Body of pancreas (tissue), 4 donors: ENCODE results near the gene HS6ST3. TPM values are rescaled to one million over a fixed set of nuclear protein-coding genes. Genes with fewer than 3 reads are reported as not detected.

Experiments used
- ATAC-seq: fragments of 150-250 bp; one replicate; pipeline ENCODE4 v1.9.1; 2016
- DNase-seq, 4 donors: peaks; one replicate each; pipeline ENCODE4 v3.0.0-alpha.2; 2019
- H3K27ac ChIP-seq, 4 donors: fragments of 200-600 bp; sonication (generic); 1 replicate in 3 of 4; 2 replicates in 1 of 4; pipeline versions ENCODE4 v1.5.1 to v1.6.1; 2016 to 2019; ENCODE audit warnings: mild to moderate bottlenecking in 1 of 4, mixed read lengths in 1 of 4, moderate library complexity in 1 of 4
- H3K27me3 ChIP-seq, 2 donors: fragments of 200-600 bp; sonication (generic); one replicate each; pipeline ENCODE4 v1.6.0; 2016; ENCODE audit warnings: mild to moderate bottlenecking in 1 of 2
- H3K36me3 ChIP-seq, 2 donors: fragments of 200-600 bp; sonication (generic); replicated peaks in 1 of 2; 2 replicates each; pipeline ENCODE4 v1.5.1; 2016; ENCODE audit warnings: low read depth in 2 of 2; ENCODE audit not compliant: insufficient read depth in 1 of 2
- H3K4me1 ChIP-seq: fragments of 200-600 bp; sonication (generic); one replicate; pipeline ENCODE4 v1.6.0; 2016
- H3K4me3 ChIP-seq, 2 donors: fragments of 200-600 bp; sonication (generic); 1 replicate in 1 of 2; 2 replicates in 1 of 2; pipeline ENCODE4 v1.5.1; 2016 to 2019
- H3K9me3 ChIP-seq, 3 donors: fragments of 200-600 bp; sonication (generic); 1 replicate in 2 of 3; 2 replicates in 1 of 3; pipeline ENCODE4 v1.5.1; 2016
- CTCF ChIP-seq, 7 experiments: fragments of 450-650 bp in 4 of 7; fragments of 200-600 bp in 3 of 7; sonication (generic) in 3 of 7; IDR thresholded peaks; one replicate each; pipeline ENCODE4 v1.5.1; 2016 to 2019; ENCODE audit warnings: antibody characterized with exemption in 7 of 7
- POLR2A ChIP-seq, 3 donors: fragments of 450-650 bp; IDR thresholded peaks; one replicate each; pipeline ENCODE4 v1.6.1; 2016; ENCODE audit warnings: antibody characterized with exemption in 3 of 3, mild to moderate bottlenecking in 2 of 3
- WGBS, 2 donors: methylation state at CpG; one replicate each; pipeline ENCODE4 v1.1.5; 2017; 5-methylcytosine and 5-hydroxymethylcytosine counted together
- intact Hi-C: fragments of 100-400 bp; cut with DNase I; formaldehyde crosslinking; loops from one replicate; pipeline ENCODE4 v1.15.1; 2023
- total RNA-seq, 2 donors: library from RNA; depleted of rRNA; stranded (reverse); fragments of >200 nt; gene quantifications; one replicate each; pipeline ENCODE4 v1.1.0, GENCODE V29; 2016

HS6ST3 gene
- total RNA-seq, 2 donors from 2014 or later = 1.3 to 2.3 TPM

DNA sequence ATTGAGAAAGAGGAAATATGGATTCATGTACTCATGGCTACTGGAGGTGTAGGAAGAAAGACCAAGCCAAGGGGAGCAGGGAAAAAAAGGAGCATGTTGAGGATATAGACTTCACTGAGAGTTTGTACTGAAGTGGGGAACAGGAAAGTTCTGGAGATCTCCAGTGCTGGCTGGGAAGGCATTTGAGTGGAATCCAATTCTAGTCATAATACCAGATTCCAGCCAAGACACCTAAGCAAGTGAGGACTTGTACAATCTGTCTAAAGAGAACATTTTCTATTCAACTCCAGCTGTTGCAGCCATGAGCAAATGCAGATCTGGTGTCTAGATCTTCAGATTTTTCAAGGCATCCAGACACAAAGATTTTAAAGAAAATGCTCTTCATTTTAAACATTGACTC, 491.8 kb downstream of the HS6ST3 start:
- peaks cover 0 to 4% (median 0%) of the 10 kb centered on the region in 3 donors for H3K9me3 ChIP-seq
- ATAC-seq (no peak), DNase-seq (no peak)
- intact Hi-C loops = no loop called here
- no peak overlapping the region for H3K27ac ChIP-seq
- TF ChIP-seq POLR2A (IDR thresholded peaks at IDR 0.05) = no peak
- TF ChIP-seq CTCF (IDR thresholded peaks at IDR 0.05) = no peak
- no peaks in the 10 kb centered on the region for H3K4me1 ChIP-seq
- H3K36me3 ChIP-seq = no peaks in the 10 kb centered on the region
- no peaks in the 10 kb centered on the region for H3K27me3 ChIP-seq
- no peak overlapping the region for H3K4me3 ChIP-seq

GRCh38 chr13:96615252-96615651, 525.3 kb downstream of the HS6ST3 start:
- Histone ChIP-seq H3K9me3 (no peaks in the 10 kb centered on the region), H3K27me3 (no peaks in the 10 kb centered on the region), H3K4me3 (no peak overlapping the region), H3K4me1 (no peaks in the 10 kb centered on the region), H3K36me3 (no peaks in the 10 kb centered on the region), H3K27ac (no peak overlapping the region)
- 68 to 82% methylated on average over 1 of the region's 1 CpG for WGBS, 2 donors
- intact Hi-C loops = no loop called here
- DNase-seq (no peak), ATAC-seq (no peak)
- TF ChIP-seq CTCF (IDR thresholded peaks at IDR 0.05) = no peak
- no peak for TF ChIP-seq POLR2A (IDR thresholded peaks at IDR 0.05)

- no peaks in the 10 kb centered on the region for H3K9me3 ChIP-seq
- no peak for DNase-seq
- 58 to 72% methylated on average over 2 of the region's 2 CpGs for WGBS, 2 donors
Measured at GRCh38 chr13:96617528-96617927, 527.6 kb downstream of the HS6ST3 start.

DNA sequence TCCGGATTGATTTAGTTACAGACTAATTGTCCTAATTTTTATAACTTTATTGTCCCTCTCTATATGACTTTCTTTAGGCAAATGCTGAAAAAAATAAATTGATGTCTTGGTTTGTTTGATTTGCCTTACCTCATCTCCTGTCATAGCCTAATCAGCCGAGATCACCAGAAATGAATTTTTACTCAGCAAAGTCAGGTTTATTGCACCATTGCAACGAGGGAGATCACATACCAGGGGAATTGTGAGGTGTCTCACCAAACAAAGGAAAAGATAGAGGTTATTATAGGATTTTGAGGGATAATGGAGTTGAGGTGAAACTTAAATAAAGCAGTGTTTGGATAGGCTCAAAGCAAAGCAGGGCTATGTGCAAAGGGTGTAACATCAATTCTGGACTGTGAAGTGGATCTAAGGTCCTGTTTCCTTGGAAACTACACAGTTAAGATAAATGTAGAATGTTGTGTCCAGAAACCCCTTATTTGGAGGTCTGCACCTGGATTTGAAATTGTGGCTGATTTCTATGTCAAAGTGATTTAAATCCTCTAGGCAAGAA, 531.8 kb downstream of the HS6ST3 start:
- DNase-seq (no peak), ATAC-seq (no peak)
- TF ChIP-seq CTCF (IDR thresholded peaks at IDR 0.05) (no peak), POLR2A (IDR thresholded peaks at IDR 0.05) (no peak)
- Histone ChIP-seq H3K27ac (no peak overlapping the region), H3K27me3 (no peaks in the 10 kb centered on the region), H3K9me3 (no peaks in the 10 kb centered on the region), H3K4me3 (no peak overlapping the region), H3K4me1 (no peaks in the 10 kb centered on the region), H3K36me3 (no peaks in the 10 kb centered on the region)
- intact Hi-C loops = no loop called here
- WGBS, 2 donors = 51 to 64% methylated on average over 3 of the region's 3 CpGs

More at GRCh38 chr13:96617528-96617927, 527.6 kb downstream of the HS6ST3 start:
- H3K27ac ChIP-seq = no peak overlapping the region
- intact Hi-C loops = no loop called here
- TF ChIP-seq CTCF (IDR thresholded peaks at IDR 0.05) = no peak
- TF ChIP-seq POLR2A (IDR thresholded peaks at IDR 0.05) = no peak
- ATAC-seq = no peak
- H3K4me1 ChIP-seq = no peaks in the 10 kb centered on the region
- H3K4me3 ChIP-seq = no peak overlapping the region
- no peaks in the 10 kb centered on the region for H3K27me3 ChIP-seq
- no peaks in the 10 kb centered on the region for H3K36me3 ChIP-seq

- no peaks in the 10 kb centered on the region for H3K27me3 ChIP-seq
- no peak overlapping the region for H3K4me3 ChIP-seq
- H3K9me3 ChIP-seq = no peaks in the 10 kb centered on the region
- H3K27ac ChIP-seq = no peak overlapping the region
- ATAC-seq (no peak), DNase-seq (no peak)
- no peaks in the 10 kb centered on the region for H3K4me1 ChIP-seq
- no peaks in the 10 kb centered on the region for H3K36me3 ChIP-seq
- WGBS, 2 donors = 94 to 97% methylated on average over 2 of the region's 2 CpGs
- intact Hi-C loops = no loop called here
- TF ChIP-seq POLR2A (IDR thresholded peaks at IDR 0.05) = no peak
- no peak for TF ChIP-seq CTCF (IDR thresholded peaks at IDR 0.05)
Measured at GRCh38 chr13:96629331-96629730, 539.4 kb downstream of the HS6ST3 start.
